A549 (cell line): ENCODE results near the gene RPS6KA2. TPM values are rescaled to one million over a fixed set of nuclear protein-coding genes. Genes with fewer than 3 reads are reported as not detected.

Experiments
- ATAC-seq, 2 experiments: fragments of 200-7000 bp in 1 of 2; fragments of >200 bp in 1 of 2; cut with Nextera tagmentation in 1 of 2; cut with Tn5 transposase in 1 of 2; 3 replicates each; pipeline versions ENCODE4 v1.8.0 to v1.9.1; 2018 to 2020; ENCODE audit warnings: mild to moderate bottlenecking in 1 of 2, moderate library complexity in 1 of 2
- CTCF ChIA-PET: fragments of 300-600 bp; sonication (Branson Sonifier 250); formaldehyde crosslinking; extraction: SDS; loops from one replicate; lab custom pipeline; 2021; ENCODE audit warnings: antibody characterized with exemption, inconsistent platforms; lab: Yijun Ruan, JAX
- POLR2A ChIA-PET: fragments of 350-600 bp; formaldehyde crosslinking; extraction: SDS; loops from one replicate; lab custom pipeline; 2021; ENCODE audit warnings: antibody characterized with exemption, inconsistent platforms; lab: Yijun Ruan, JAX
- DNase-seq, 2 experiments: peaks; one replicate each; pipeline versions ENCODE4 v3.0.0 to v3.0.0-alpha.2; 2011 to 2016; ENCODE audit warnings: low read depth in 1 of 2, low spot score in 1 of 2
- FAIRE-seq: peaks from 2 replicates; lab custom pipeline; 2011; peaks lifted over from hg19 to GRCh38; lab: Jason Lieb, UNC
- H3K27ac ChIP-seq, 2 experiments: fragments of >200 bp; sonication (Bioruptor Twin); formaldehyde crosslinking; 3 replicates each; pipeline ENCODE4 v1.5.1; 2016 to 2017
- H3K4me1 ChIP-seq: fragments of >200 bp; sonication (Bioruptor Twin); formaldehyde crosslinking; 3 replicates; pipeline ENCODE4 v1.6.1; 2016
- H3K4me2 ChIP-seq: fragments of >200 bp; sonication (Bioruptor Twin); formaldehyde crosslinking; 3 replicates; pipeline ENCODE4 v1.6.1; 2016
- H3K4me3 ChIP-seq: fragments of >200 bp; sonication (Bioruptor Twin); formaldehyde crosslinking; 3 replicates; pipeline ENCODE4 v1.5.1; 2016
- H3K9me3 ChIP-seq: fragments of >200 bp; sonication (Bioruptor Twin); formaldehyde crosslinking; 3 replicates; pipeline ENCODE4 v1.6.1; 2016
- BHLHE40 ChIP-seq: IDR thresholded peaks from 2 replicates; pipeline ENCODE4 v1.6.1; 2012; ENCODE audit warnings: low read depth, low read length, inconsistent platforms
- CBX8 ChIP-seq: fragments of 200-600 bp; sonication (generic); IDR thresholded peaks from 2 replicates; pipeline ENCODE4 v1.6.1; 2016
- CTCF ChIP-seq: fragments of >200 bp; sonication (Bioruptor Twin); formaldehyde crosslinking; IDR thresholded peaks from 3 replicates; pipeline ENCODE4 v1.5.1; 2016
- E2F6 ChIP-seq: IDR thresholded peaks from 2 replicates; pipeline ENCODE4 v1.6.1; 2012; ENCODE audit warnings: low read depth, borderline replicate concordance
- EP300 ChIP-seq, 2 experiments: fragments of >200 bp; sonication (Bioruptor Twin); formaldehyde crosslinking; IDR thresholded peaks; 2 replicates in 1 of 2; 3 replicates in 1 of 2; pipeline ENCODE4 v1.6.1; 2016 to 2017
- FOSL2 ChIP-seq, 2 experiments: fragments of 450-650 bp in 1 of 2; fragments of >200 bp in 1 of 2; sonication (Bioruptor Twin) in 1 of 2; formaldehyde crosslinking; IDR thresholded peaks; 2 replicates each; pipeline versions ENCODE4 v1.5.0 to v1.6.1; 2016 to 2020; ENCODE audit warnings: mild to moderate bottlenecking in 1 of 2, moderate library complexity in 1 of 2
- FOXS1 ChIP-seq: fragments of 250-450 bp; sonication (Bioruptor Pico); IDR thresholded peaks from 2 replicates; pipeline ENCODE4 v1.5.0; 2020; ENCODE audit warnings: mild to moderate bottlenecking, moderate library complexity
- GATA3 ChIP-seq: IDR thresholded peaks from 2 replicates; pipeline ENCODE4 v1.6.1; 2012; ENCODE audit warnings: borderline replicate concordance
- JUN ChIP-seq, 2 experiments: fragments of >200 bp; sonication (Bioruptor Twin); formaldehyde crosslinking; IDR thresholded peaks; 2 replicates in 1 of 2; 3 replicates in 1 of 2; pipeline ENCODE4 v1.6.1; 2016 to 2017
- JUNB ChIP-seq: fragments of >200 bp; sonication (Bioruptor Twin); formaldehyde crosslinking; IDR thresholded peaks from 2 replicates; pipeline ENCODE4 v1.6.1; 2016
- KDM1A ChIP-seq: fragments of 200-600 bp; sonication (generic); IDR thresholded peaks from 2 replicates; pipeline ENCODE4 v1.6.1; 2016; ENCODE audit warnings: low read depth, mild to moderate bottlenecking
- MAZ ChIP-seq: fragments of 150-350 bp; IDR thresholded peaks from 2 replicates; pipeline ENCODE4 v1.6.1; 2014; ENCODE audit warnings: antibody characterized with exemption, low read depth, low read length, borderline replicate concordance
- MYC ChIP-seq: IDR thresholded peaks from 2 replicates; pipeline ENCODE4 v1.6.1; 2012; ENCODE audit warnings: mild to moderate bottlenecking, inconsistent platforms, low read length, improper control_type of control experiment, borderline replicate concordance
- NFE2L2 ChIP-seq: fragments of 150-350 bp; conservative IDR thresholded peaks from 2 replicates; pipeline ENCODE4 v1.6.1; 2014; ENCODE audit warnings: low read length
- PBX3 ChIP-seq: IDR thresholded peaks from 2 replicates; pipeline ENCODE4 v1.6.1; 2012
- POLR2AphosphoS2 ChIP-seq: conservative IDR thresholded peaks from 2 replicates; pipeline ENCODE4 v1.6.1; 2012; ENCODE audit warnings: low read length, improper control_type of control experiment, inconsistent platforms
- RNF2 ChIP-seq: fragments of 200-600 bp; sonication (generic); IDR thresholded peaks from 2 replicates; pipeline ENCODE4 v1.6.1; 2016; ENCODE audit warnings: low read depth, mild to moderate bottlenecking, antibody characterized with exemption, moderate library complexity, borderline replicate concordance
- SMC3 ChIP-seq: fragments of >200 bp; sonication (Bioruptor Twin); formaldehyde crosslinking; IDR thresholded peaks from 3 replicates; pipeline ENCODE4 v1.6.1; 2018; ENCODE audit warnings: inconsistent platforms
- USF2 ChIP-seq: fragments of 450-650 bp; IDR thresholded peaks from 2 replicates; pipeline ENCODE4 v1.6.1; 2014; ENCODE audit warnings: antibody characterized with exemption
- ZFP36 ChIP-seq: fragments of 450-650 bp; IDR thresholded peaks from 2 replicates; pipeline ENCODE4 v1.6.1; 2014; ENCODE audit warnings: borderline replicate concordance; ENCODE audit not compliant: partially characterized antibody
- ZNF302 ChIP-seq: fragments of 250-450 bp; sonication (Bioruptor Pico); IDR thresholded peaks from 2 replicates; pipeline ENCODE4 v1.9.0; 2021; ENCODE audit warnings: inconsistent platforms, mild to moderate bottlenecking, moderate library complexity
- WGBS: methylation state at CpG from one replicate; pipeline ENCODE4 v1.1.6; 2017; ENCODE audit errors: missing lambda C conversion rate; 5-methylcytosine and 5-hydroxymethylcytosine counted together
- polyA plus RNA-seq, 4 experiments: library from polyadenylated mRNA; depleted of rRNA in 3 of 4; stranded (reverse); fragments of >200 nt; fragmentation: RNase III in 1 of 4; extraction: RNeasy Plus Mini Kit Qiagen cat#74134 plus additional on column Dnase treatment in 1 of 4; gene quantifications; 2 replicates in 3 of 4; 3 replicates in 1 of 4; pipeline ENCODE4 v1.2.3, GENCODE V29; 2011 to 2017

RPS6KA2 gene
- polyA plus RNA-seq, 2 of the 4 experiments (the other 2 are of a cell fraction) = 0.19 TPM; not detected in 1

GRCh38 chr6:166604328-166604727 is 22.7 kb downstream of the RPS6KA2 start:
- ChIA-PET POLR2A (interaction anchor here (0.6 kb wide), 1 partner anchor 22 kb away, joined by 3 read pairs; no protein-coding TSS in a partner anchor), CTCF (interaction anchor here (0.7 kb wide), 1 partner anchor 46 kb away, joined by 6 read pairs; no protein-coding TSS in a partner anchor)
- Histone ChIP-seq H3K27ac (no peak overlapping the region), H3K4me2 (no peak overlapping the region), H3K4me1 (no peaks in the 10 kb centered on the region), H3K9me3 (no peaks in the 10 kb centered on the region; the same call in 1 of the 3 replicates), H3K4me3 (no peak overlapping the region)
- FAIRE-seq = no peak
- ATAC-seq = no peak
- WGBS = 56% methylated on average over 9 of the region's 9 CpGs
- no peak for DNase-seq
- TF ChIP-seq RNF2 (no peak), CBX8 (no peak), FOSL2 (IDR thresholded peaks at IDR 0.05) (no peak), FOSL2 (CRISPR knock-in tag; IDR thresholded peaks at IDR 0.05) (no peak), ZNF302 (CRISPR knock-in tag) (no peak), SMC3 (no peak), NFE2L2 (no peak), ZFP36 (no peak), USF2 (no peak)

- TF ChIP-seq GATA3 = no peak
- TF ChIP-seq BHLHE40 = no peak
- TF ChIP-seq FOXS1 (CRISPR knock-in tag) = no peak
- TF ChIP-seq PBX3 = no peak
- no peak for TF ChIP-seq EP300 (IDR thresholded peaks at IDR 0.05)
- TF ChIP-seq POLR2AphosphoS2 = no peak
- TF ChIP-seq MAZ = no peak
- TF ChIP-seq JUNB = no peak
- no peak for TF ChIP-seq JUN (IDR thresholded peaks at IDR 0.05)
- TF ChIP-seq CTCF = no peak
- TF ChIP-seq MYC = no peak
- TF ChIP-seq E2F6 = no peak
- TF ChIP-seq KDM1A = no peak
- no peak overlapping the region for H3K4me2 ChIP-seq
- H3K4me3 ChIP-seq = no peak overlapping the region
- H3K4me1 ChIP-seq = no peaks in the 10 kb centered on the region
- DNase-seq (no peak), FAIRE-seq (no peak), ATAC-seq (no peak)
- no peaks in the 10 kb centered on the region; the same call in 1 of the 3 replicates for H3K9me3 ChIP-seq
- CTCF ChIA-PET = no interaction called here
- 45% methylated on average over 13 of the region's 14 CpGs for WGBS
- POLR2A ChIA-PET = no interaction called here
- H3K27ac ChIP-seq = no peak overlapping the region
Observed at GRCh38 chr6:166603043-166603690, 23.9 kb downstream of the RPS6KA2 start.
